Endodermal cell (in vitro differentiated cells): ENCODE results near the gene BZW2. TPM values are rescaled to one million over a fixed set of nuclear protein-coding genes. Genes with fewer than 3 reads are reported as not detected.

Source experiments
- DNase-seq: peaks from one replicate; pipeline ENCODE4 v3.0.0-alpha.2; 2017
- H3K27ac ChIP-seq: 2 replicates; pipeline ENCODE4 v1.5.1; 2013; ENCODE audit warnings: mild to moderate bottlenecking, low read depth, low read length, moderate library complexity
- H3K27me3 ChIP-seq: 2 replicates; pipeline ENCODE4 v1.6.1; 2013; ENCODE audit warnings: mild to moderate bottlenecking, low read length, moderate library complexity; ENCODE audit not compliant: insufficient read depth, control insufficient read depth, poor library complexity, severe bottlenecking
- H3K36me3 ChIP-seq: 2 replicates; pipeline ENCODE4 v1.7.0; 2013; ENCODE audit warnings: mild to moderate bottlenecking, low read length, moderate library complexity; ENCODE audit not compliant: control insufficient read depth, insufficient read depth
- H3K4me1 ChIP-seq: one replicate; pipeline ENCODE4 v1.7.0; 2013; ENCODE audit warnings: low read length; ENCODE audit not compliant: control insufficient read depth, insufficient read depth
- H3K4me3 ChIP-seq: 2 replicates; pipeline ENCODE4 v1.5.1; 2013; ENCODE audit warnings: mild to moderate bottlenecking, low read length, moderate library complexity
- H3K9ac ChIP-seq: 2 replicates; pipeline ENCODE4 v1.6.1; 2013; ENCODE audit warnings: mild to moderate bottlenecking, low read length, moderate library complexity; ENCODE audit not compliant: poor library complexity, severe bottlenecking; ENCODE audit errors: extremely low read depth
- H3K9me3 ChIP-seq: 2 replicates; pipeline ENCODE4 v1.6.1; 2013; ENCODE audit warnings: mild to moderate bottlenecking, low read length, moderate library complexity; ENCODE audit not compliant: control insufficient read depth
- H3K27ac Mint-ChIP-seq: 2 replicates; pipeline ENCODE4 v1.8.0; 2020; ENCODE audit warnings: mixed read lengths
- H3K27me3 Mint-ChIP-seq: 2 replicates; pipeline ENCODE4 v1.8.0; 2021; ENCODE audit warnings: mild to moderate bottlenecking, mixed read lengths; ENCODE audit not compliant: insufficient read depth
- H3K36me3 Mint-ChIP-seq: 2 replicates; pipeline ENCODE4 v1.8.0; 2020; ENCODE audit warnings: low read depth, mixed read lengths
- H3K4me1 Mint-ChIP-seq: 2 replicates; pipeline ENCODE4 v1.8.0; 2020; ENCODE audit warnings: mixed read lengths
- H3K4me3 Mint-ChIP-seq: 2 replicates; pipeline ENCODE4 v1.8.0; 2020; ENCODE audit warnings: mild to moderate bottlenecking, moderate library complexity, mixed read lengths
- H3K9me3 Mint-ChIP-seq: 2 replicates; pipeline ENCODE4 v1.8.0; 2020; ENCODE audit warnings: mild to moderate bottlenecking, mixed read lengths
- WGBS, 2 experiments: methylation state at CpG; one replicate each; pipeline versions ENCODE4 v1.1.5 to v1.1.7; 2013; ENCODE audit warnings: missing lambda C conversion rate in 2 of 2, mixed read lengths in 1 of 2; ENCODE audit not compliant: insufficient coverage in 1 of 2, insufficient read length in 1 of 2; 5-methylcytosine and 5-hydroxymethylcytosine counted together
- total RNA-seq, 2 donors: library from RNA; stranded (reverse); fragmentation: NEBNext Ultra II Directional in 1 of 2; extraction: Animal tissue kit (Norgen Biotek cat#: 25700) in 1 of 2; gene quantifications; 2 replicates in 1 of 2; 3 replicates in 1 of 2; pipeline ENCODE4 v1.2.1, GENCODE V29; 2021
- TF ChIP-seq, protein P1 (sequence below): fragments of 200-600 bp; sonication (generic); conservative IDR thresholded peaks from 2 replicates; pipeline ENCODE4 v1.5.0; 2021; ENCODE audit warnings: antibody characterized with exemption, mild to moderate bottlenecking

Gene BZW2
- total RNA-seq, 2 donors from 2014 or later = 75.1 to 87.7 TPM

GRCh38 chr7:16710651-16711050, 64.7 kb downstream of the BZW2 start:
- WGBS, 2 experiments = 95% methylated on average over 3 of the region's 4 CpGs; no CpG with 5 or more reads in 1 of the 2 experiments
- Mint-ChIP-seq H3K9me3 (peaks cover 1% of the 10 kb centered on the region), H3K4me1 (peaks cover 12% of the 10 kb centered on the region)

DNA sequence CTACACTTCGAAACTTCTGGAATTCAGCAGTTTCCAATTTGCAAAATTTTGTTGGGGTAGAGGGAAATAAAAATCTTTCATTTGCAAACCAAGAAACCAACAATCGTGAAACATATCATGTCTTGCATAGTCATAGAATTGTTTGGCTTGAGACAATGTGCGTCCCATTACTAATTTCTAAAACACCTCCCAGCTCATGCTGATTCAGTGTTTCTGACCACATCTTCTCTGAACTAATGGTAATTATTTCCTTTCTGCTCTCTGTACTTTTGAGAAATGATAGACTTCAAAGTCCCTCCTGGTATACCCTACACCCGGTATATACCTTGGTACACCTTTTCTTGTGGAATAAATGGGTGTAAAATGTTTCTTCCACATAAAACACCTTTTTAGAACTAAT, 65.7 kb downstream of the BZW2 start:
- DNase-seq = no peak
- Mint-ChIP-seq H3K4me3 (no peak overlapping the region), H3K27ac (no peak overlapping the region), H3K36me3 (peaks cover 10% of the 10 kb centered on the region), H3K9me3 (no peaks in the 10 kb centered on the region), H3K4me1 (peaks cover 12% of the 10 kb centered on the region), H3K27me3 (no peaks in the 10 kb centered on the region)
- Histone ChIP-seq H3K9me3 (no peaks in the 10 kb centered on the region), H3K27ac (no peak overlapping the region), H3K9ac (no peak overlapping the region), H3K4me3 (no peak overlapping the region), H3K4me1 (peaks cover 6% of the 10 kb centered on the region), H3K27me3 (no peaks in the 10 kb centered on the region), H3K36me3 (peaks cover 12% of the 10 kb centered on the region)
- TF ChIP-seq, protein P1, sequence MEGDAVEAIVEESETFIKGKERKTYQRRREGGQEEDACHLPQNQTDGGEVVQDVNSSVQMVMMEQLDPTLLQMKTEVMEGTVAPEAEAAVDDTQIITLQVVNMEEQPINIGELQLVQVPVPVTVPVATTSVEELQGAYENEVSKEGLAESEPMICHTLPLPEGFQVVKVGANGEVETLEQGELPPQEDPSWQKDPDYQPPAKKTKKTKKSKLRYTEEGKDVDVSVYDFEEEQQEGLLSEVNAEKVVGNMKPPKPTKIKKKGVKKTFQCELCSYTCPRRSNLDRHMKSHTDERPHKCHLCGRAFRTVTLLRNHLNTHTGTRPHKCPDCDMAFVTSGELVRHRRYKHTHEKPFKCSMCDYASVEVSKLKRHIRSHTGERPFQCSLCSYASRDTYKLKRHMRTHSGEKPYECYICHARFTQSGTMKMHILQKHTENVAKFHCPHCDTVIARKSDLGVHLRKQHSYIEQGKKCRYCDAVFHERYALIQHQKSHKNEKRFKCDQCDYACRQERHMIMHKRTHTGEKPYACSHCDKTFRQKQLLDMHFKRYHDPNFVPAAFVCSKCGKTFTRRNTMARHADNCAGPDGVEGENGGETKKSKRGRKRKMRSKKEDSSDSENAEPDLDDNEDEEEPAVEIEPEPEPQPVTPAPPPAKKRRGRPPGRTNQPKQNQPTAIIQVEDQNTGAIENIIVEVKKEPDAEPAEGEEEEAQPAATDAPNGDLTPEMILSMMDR = no peak
- 89 to 100% methylated on average over 3 to 4 of the region's 4 CpGs for WGBS, 2 experiments

More at GRCh38 chr7:16710651-16711050, 64.7 kb downstream of the BZW2 start:
- H3K27me3 ChIP-seq = no peaks in the 10 kb centered on the region
- TF ChIP-seq, protein P1 = no peak
- Mint-ChIP-seq H3K27ac (no peak overlapping the region), H3K4me3 (no peak overlapping the region), H3K27me3 (no peaks in the 10 kb centered on the region), H3K36me3 (peaks cover 20% of the 10 kb centered on the region)
- no peak overlapping the region for H3K4me3 ChIP-seq
- peaks cover 5% of the 10 kb centered on the region for H3K9me3 ChIP-seq
- H3K9ac ChIP-seq = no peak overlapping the region
- no peak overlapping the region for H3K27ac ChIP-seq
- peaks cover 22% of the 10 kb centered on the region for H3K36me3 ChIP-seq
- H3K4me1 ChIP-seq = peaks cover 6% of the 10 kb centered on the region
- DNase-seq = no peak

- no peaks in the 10 kb centered on the region for H3K9me3 Mint-ChIP-seq
- H3K4me3 Mint-ChIP-seq = no peak overlapping the region
- peaks cover 12% of the 10 kb centered on the region for H3K4me1 Mint-ChIP-seq
- TF ChIP-seq, protein P1 = no peak
- H3K27me3 Mint-ChIP-seq = no peaks in the 10 kb centered on the region
- Histone ChIP-seq H3K9me3 (no peaks in the 10 kb centered on the region), H3K36me3 (peaks cover 7% of the 10 kb centered on the region), H3K27me3 (no peaks in the 10 kb centered on the region), H3K4me3 (no peak overlapping the region), H3K4me1 (peaks cover 6% of the 10 kb centered on the region), H3K9ac (no peak overlapping the region), H3K27ac (no peak overlapping the region)
- DNase-seq = no peak
- WGBS, 2 experiments = 86 to 95% methylated on average over 4 of the region's 4 CpGs
- no peak overlapping the region for H3K27ac Mint-ChIP-seq
- peaks cover 3% of the 10 kb centered on the region for H3K36me3 Mint-ChIP-seq
These were observed 66.9 kb downstream of the BZW2 start for GRCh38 chr7:16712916-16713315.
